Neural cell (in vitro differentiated cells): Measurements from ENCODE around the gene A2M. TPM values are rescaled to one million over a fixed set of nuclear protein-coding genes. Genes with fewer than 3 reads are reported as not detected.

ENCODE experiments used
- H2AFZ ChIP-seq: fragments of 200-600, 300-800 bp; sonication (generic), shearing (Covaris generic); 2 replicates; pipeline ENCODE4 v1.6.0; 2014; ENCODE audit warnings: low read depth, mild to moderate bottlenecking, antibody characterized with exemption, low read length, moderate library complexity
- H3F3A ChIP-seq: fragments of 200-600 bp; shearing (Covaris generic); 2 replicates; pipeline ENCODE4 v1.6.1; 2016; ENCODE audit warnings: mild to moderate bottlenecking, moderate library complexity, mixed read lengths, antibody characterized with exemption, low read length; ENCODE audit not compliant: insufficient read depth, poor library complexity, severe bottlenecking
- H3K27ac ChIP-seq: fragments of 200-600, 300-800 bp; sonication (generic), shearing (Covaris generic); 2 replicates; pipeline ENCODE4 v1.5.1; 2014; ENCODE audit warnings: mild to moderate bottlenecking, low read length, moderate library complexity
- H3K27me3 ChIP-seq: fragments of 300-800, 200-600 bp; sonication (generic), shearing (Covaris generic); 2 replicates; pipeline ENCODE4 v1.6.0; 2014; ENCODE audit warnings: mild to moderate bottlenecking, low read depth, low read length, moderate library complexity; ENCODE audit not compliant: insufficient read depth
- H3K36me3 ChIP-seq: fragments of 300-800, 200-600 bp; sonication (generic), shearing (Covaris generic); 2 replicates; pipeline ENCODE4 v1.5.1; 2014; ENCODE audit warnings: mild to moderate bottlenecking, antibody characterized with exemption, low read length, moderate library complexity; ENCODE audit not compliant: insufficient read depth
- H3K4me2 ChIP-seq: fragments of 300-800, 200-600 bp; sonication (generic), shearing (Covaris generic); 2 replicates; pipeline ENCODE4 v1.6.0; 2014; ENCODE audit warnings: mild to moderate bottlenecking, low read length
- H3K4me3 ChIP-seq: fragments of 300-800, 200-600 bp; sonication (generic), shearing (Covaris generic); 2 replicates; pipeline ENCODE4 v1.5.1; 2014; ENCODE audit warnings: mild to moderate bottlenecking, low read length, moderate library complexity
- H3K79me2 ChIP-seq: fragments of 200-600 bp; shearing (Covaris generic); replicated peaks from 2 replicates; pipeline ENCODE4 v1.6.0; 2014; ENCODE audit warnings: mild to moderate bottlenecking, low read length, moderate library complexity; ENCODE audit not compliant: insufficient read depth
- H3K9ac ChIP-seq: fragments of 300-800, 200-600 bp; sonication (generic), shearing (Covaris generic); 2 replicates; pipeline ENCODE4 v1.6.1; 2016; ENCODE audit warnings: mild to moderate bottlenecking, low read length, mixed read lengths
- H3K9me2 ChIP-seq: fragments of 200-600 bp; shearing (Covaris generic); 2 replicates; pipeline ENCODE4 v1.6.1; 2016; ENCODE audit warnings: mild to moderate bottlenecking, low read length, mixed read lengths; ENCODE audit not compliant: insufficient read depth
- H3K9me3 ChIP-seq: fragments of 200-600, 300-800 bp; sonication (generic), shearing (Covaris generic); 2 replicates; pipeline ENCODE4 v1.6.1; 2016; ENCODE audit warnings: mild to moderate bottlenecking, mixed run types, low read length, moderate library complexity, mixed read lengths
- H4K20me1 ChIP-seq: fragments of 200-600 bp; shearing (Covaris generic); 2 replicates; pipeline ENCODE4 v1.6.1; 2016; ENCODE audit warnings: mild to moderate bottlenecking, mixed run types; ENCODE audit not compliant: insufficient read depth
- CTCF ChIP-seq: fragments of 450-650 bp; IDR thresholded peaks from 2 replicates; pipeline ENCODE4 v1.5.1; 2014; ENCODE audit warnings: antibody characterized with exemption, mild to moderate bottlenecking, moderate library complexity; ENCODE audit not compliant: poor library complexity, severe bottlenecking
- EP300 ChIP-seq: fragments of 450-650 bp; conservative IDR thresholded peaks from 2 replicates; pipeline ENCODE4 v1.6.1; 2014; ENCODE audit warnings: antibody characterized with exemption, mild to moderate bottlenecking, moderate library complexity; ENCODE audit not compliant: poor library complexity, severe bottlenecking
- EZH2 ChIP-seq: fragments of 200-600, 300-800 bp; shearing (Covaris generic), sonication (generic); IDR thresholded peaks from 2 replicates; pipeline ENCODE4 v1.6.1; 2014; ENCODE audit warnings: antibody characterized with exemption, low read length, borderline replicate concordance, mild to moderate bottlenecking; ENCODE audit not compliant: insufficient read depth, poor library complexity, severe bottlenecking
- MXI1 ChIP-seq: fragments of 450-650 bp; conservative IDR thresholded peaks from 2 replicates; pipeline ENCODE4 v1.6.1; 2014; ENCODE audit warnings: antibody characterized with exemption, mild to moderate bottlenecking; ENCODE audit not compliant: poor library complexity, severe bottlenecking
- POLR2AphosphoS5 ChIP-seq: IDR thresholded peaks from 2 replicates; pipeline ENCODE4 v1.6.1; 2012
- RAD21 ChIP-seq: fragments of 450-650 bp; conservative IDR thresholded peaks from 2 replicates; pipeline ENCODE4 v1.6.1; 2014; ENCODE audit warnings: antibody characterized with exemption, mild to moderate bottlenecking, moderate library complexity
- REST ChIP-seq: IDR thresholded peaks from 2 replicates; pipeline ENCODE4 v1.6.1; 2012; ENCODE audit warnings: borderline replicate concordance
- SMC3 ChIP-seq: fragments of 450-650 bp; conservative IDR thresholded peaks from 2 replicates; pipeline ENCODE4 v1.6.1; 2014; ENCODE audit warnings: antibody characterized with exemption, mild to moderate bottlenecking, moderate library complexity; ENCODE audit not compliant: poor library complexity
- TAF1 ChIP-seq: IDR thresholded peaks from 2 replicates; pipeline ENCODE4 v1.6.1; 2012; ENCODE audit warnings: low read depth
- polyA plus RNA-seq: library from polyadenylated mRNA; depleted of rRNA; stranded (reverse); fragments of >200 nt; gene quantifications from 2 replicates; pipeline ENCODE4 v1.2.3, GENCODE V29; 2014

Gene A2M
- polyA plus RNA-seq, 1 donor from 2014 or later = 0.09 TPM

GRCh38 chr12:9071518-9071917 is 44.2 kb downstream of the A2M start:
- Histone ChIP-seq H3K4me3 (no peak overlapping the region), H3K36me3 (no peaks in the 10 kb centered on the region), H3K79me2 (no peaks in the 10 kb centered on the region), H4K20me1 (no peaks in the 10 kb centered on the region), H3K9ac (no peak overlapping the region), H3K27me3 (no peaks in the 10 kb centered on the region), H3K27ac (no peak overlapping the region), H3F3A (no peaks in the 10 kb centered on the region), H3K9me2 (no peaks in the 10 kb centered on the region), H2AFZ (no peak overlapping the region), H3K9me3 (no peaks in the 10 kb centered on the region), H3K4me2 (no peak overlapping the region)
- TF ChIP-seq POLR2AphosphoS5 = no peak

- H3K9me2 ChIP-seq = no peaks in the 10 kb centered on the region
- H3K27ac ChIP-seq = no peak overlapping the region
- no peak overlapping the region for H3K4me3 ChIP-seq
- TF ChIP-seq REST = no peak
- no peak for TF ChIP-seq TAF1
- no peak for TF ChIP-seq SMC3
- no peak for TF ChIP-seq EZH2
- TF ChIP-seq EP300 = no peak
- H2AFZ ChIP-seq = no peak overlapping the region
- no peaks in the 10 kb centered on the region for H4K20me1 ChIP-seq
- no peaks in the 10 kb centered on the region for H3K27me3 ChIP-seq
- H3K36me3 ChIP-seq = no peaks in the 10 kb centered on the region
- no peaks in the 10 kb centered on the region for H3K9me3 ChIP-seq
- H3K79me2 ChIP-seq = no peaks in the 10 kb centered on the region
- H3K4me2 ChIP-seq = no peak overlapping the region
- no peaks in the 10 kb centered on the region for H3F3A ChIP-seq
- no peak overlapping the region for H3K9ac ChIP-seq
Observed at GRCh38 chr12:9070351-9070750, 45.4 kb downstream of the A2M start.

- Histone ChIP-seq H3K36me3 (no peaks in the 10 kb centered on the region), H3K27me3 (peaks cover 5% of the 10 kb centered on the region), H3K9me2 (no peaks in the 10 kb centered on the region), H3K4me2 (no peak overlapping the region), H3F3A (peaks cover under 1% of the 10 kb centered on the region), H3K4me3 (no peak overlapping the region), H3K9me3 (no peaks in the 10 kb centered on the region), H3K9ac (no peak overlapping the region), H3K79me2 (no peaks in the 10 kb centered on the region), H3K27ac (no peak overlapping the region), H2AFZ (no peak overlapping the region), H4K20me1 (no peaks in the 10 kb centered on the region)
- TF ChIP-seq TAF1 (no peak), SMC3 (no peak), EP300 (no peak), REST (no peak), MXI1 (no peak), EZH2 (no peak), POLR2AphosphoS5 (no peak), CTCF (no peak), RAD21 (no peak)
Observed at GRCh38 chr12:9068600-9068999, 47.1 kb downstream of the A2M start.
